Kidney (tissue), 14 donors: ENCODE measurements around the gene ACTN2. TPM values are rescaled to one million over a fixed set of nuclear protein-coding genes. Genes with fewer than 3 reads are reported as not detected.

Source experiments
- DNase-seq, 5 donors: peaks; one replicate each; pipeline ENCODE4 v3.0.0-alpha.2; 2013 to 2020
- FAIRE-seq: peaks from 2 replicates; lab custom pipeline; 2012; peaks lifted over from hg19 to GRCh38; lab: Jason Lieb, UNC
- H3K27ac ChIP-seq, 2 donors: one replicate each; pipeline ENCODE4 v1.7.0; 2013; ENCODE audit warnings: low read depth in 2 of 2, low read length in 2 of 2, inconsistent platforms in 1 of 2
- H3K27me3 ChIP-seq: one replicate; pipeline ENCODE4 v1.7.1; 2013; ENCODE audit warnings: low read length, inconsistent platforms; ENCODE audit not compliant: control insufficient read depth, insufficient read depth
- H3K36me3 ChIP-seq, 3 donors: one replicate each; pipeline versions ENCODE4 v1.7.0 to v1.7.1; 2013; ENCODE audit warnings: low read length in 3 of 3, control low read depth in 1 of 3, inconsistent platforms in 1 of 3; ENCODE audit not compliant: insufficient read depth in 3 of 3, control insufficient read depth in 2 of 3
- H3K4me1 ChIP-seq, 3 donors: one replicate each; pipeline versions ENCODE4 v1.7.0 to v1.7.1; 2013; ENCODE audit warnings: low read length in 3 of 3, inconsistent platforms in 1 of 3, low read depth in 1 of 3; ENCODE audit not compliant: control insufficient read depth in 2 of 3, insufficient read depth in 2 of 3
- H3K4me3 ChIP-seq, 3 donors: one replicate each; pipeline versions ENCODE4 v1.7.0 to v1.8.1; 2013; ENCODE audit warnings: low read length in 3 of 3, control low read depth in 1 of 3, inconsistent platforms in 1 of 3
- H3K9ac ChIP-seq, 3 donors: one replicate each; pipeline versions ENCODE4 v1.7.0 to v1.7.1; 2013; ENCODE audit warnings: low read length in 3 of 3, control low read depth in 1 of 3, inconsistent platforms in 1 of 3
- H3K9me3 ChIP-seq, 3 donors: one replicate each; pipeline versions ENCODE4 v1.7.0 to v1.7.1; 2013; ENCODE audit warnings: low read length in 3 of 3, control low read depth in 1 of 3, inconsistent platforms in 1 of 3; ENCODE audit not compliant: control insufficient read depth in 2 of 3, insufficient read depth in 1 of 3
- CTCF ChIP-seq: IDR thresholded peaks from 3 replicates; pipeline ENCODE4 v1.5.1; 2012; ENCODE audit warnings: mild to moderate bottlenecking, moderate library complexity, borderline replicate concordance; ENCODE audit not compliant: insufficient read depth; ENCODE audit errors: extremely low read depth
- intact Hi-C: fragments of 100-400 bp; cut with DNase I; formaldehyde crosslinking; loops from one replicate; pipeline ENCODE4 v1.11.1; 2022
- polyA plus RNA-seq: library from polyadenylated mRNA; stranded (reverse); fragments of 350-450 nt; fragmentation: Illumina TruSeq; extraction: RNeasy Lipid Tissue Mini Kit (QIAGEN cat#74804); gene quantifications from one replicate; pipeline ENCODE4 v1.2.3, GENCODE V29; 2014; ENCODE audit warnings: low read depth, low replicate concordance; ENCODE audit not compliant: insufficient read depth
- total RNA-seq: library from RNA; stranded (reverse); fragmentation: NEBNext Ultra II Directional; extraction: Animal tissue kit (Norgen Biotek cat#: 25700); gene quantifications from one replicate; pipeline ENCODE4 v1.2.1, GENCODE V29; 2021
- donor health status: control.
- donor health status: control.
- donor health status: control.
- donor health status: control.
- donor health status: control.
- donor health status: DM: yes; HTN: yes; CAD: no.
- donor health status: Normal renal cell carcinoma (clear cell type).

The ACTN2 gene
- total and polyA plus RNA-seq, 2 donors from 2014 or later, result 0.60 to 1.6 TPM

- no peaks in the 10 kb centered on the region for H3K27me3 ChIP-seq
- no peak overlapping the region for H3K4me3 ChIP-seq
- no peak overlapping the region for H3K9ac ChIP-seq
- FAIRE-seq, result no peak
- no peaks in the 10 kb centered on the region for H3K4me1 ChIP-seq
- intact Hi-C loops, result no loop called here
- no peak overlapping the region for H3K27ac ChIP-seq
- DNase-seq, result no peak
- no peaks in the 10 kb centered on the region for H3K36me3 ChIP-seq
- TF ChIP-seq CTCF, result no peak
- H3K9me3 ChIP-seq, result no peaks in the 10 kb centered on the region
These were observed 65.1 kb downstream of the ACTN2 start for GRCh38 chr1:236751385-236751784.

- Histone ChIP-seq H3K4me1 (no peaks in the 10 kb centered on the region), H3K9me3 (no peaks in the 10 kb centered on the region), H3K9ac (no peak overlapping the region), H3K36me3 (no peaks in the 10 kb centered on the region), H3K4me3 (no peak overlapping the region), H3K27me3 (no peaks in the 10 kb centered on the region), H3K27ac (no peak overlapping the region)
- DNase-seq (no peak), FAIRE-seq (no peak)
- TF ChIP-seq CTCF, result no peak
- intact Hi-C loops, result no loop called here
These were observed 65.6 kb downstream of the ACTN2 start for GRCh38 chr1:236751935-236752334.

GRCh38 chr1:236753516-236753915, 67.2 kb downstream of the ACTN2 start:
- H3K4me1 ChIP-seq, result no peaks in the 10 kb centered on the region
- H3K4me3 ChIP-seq, result no peak overlapping the region
- no peak overlapping the region for H3K27ac ChIP-seq
- no peaks in the 10 kb centered on the region for H3K9me3 ChIP-seq
- FAIRE-seq (no peak), DNase-seq (peak in 4 of 5 donors; percentile 38 to 74 (median 54))
- no peaks in the 10 kb centered on the region for H3K27me3 ChIP-seq
- no peaks in the 10 kb centered on the region for H3K36me3 ChIP-seq
- TF ChIP-seq CTCF, result peak; percentile 44
- intact Hi-C loops, result no loop called here
- H3K9ac ChIP-seq, result no peak overlapping the region

DNA sequence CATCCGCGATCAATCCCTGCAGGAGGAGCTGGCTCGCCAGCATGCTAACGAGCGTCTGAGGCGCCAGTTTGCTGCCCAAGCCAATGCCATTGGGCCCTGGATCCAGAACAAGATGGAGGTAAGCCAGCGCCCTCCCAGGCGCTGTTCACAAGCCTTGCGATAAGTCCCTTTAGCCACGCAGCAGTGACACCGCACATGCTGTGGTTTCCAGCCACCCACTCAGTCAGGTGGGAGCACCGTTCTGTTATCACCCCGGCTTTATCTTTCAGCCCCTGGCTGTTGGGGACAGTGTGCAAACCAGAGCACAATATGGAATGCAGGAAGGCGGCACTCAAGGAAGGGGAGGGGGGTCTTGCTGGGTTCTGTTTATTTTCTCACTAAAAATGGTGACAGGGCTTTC, 67.7 kb downstream of the ACTN2 start:
- FAIRE-seq, result no peak
- Histone ChIP-seq H3K9ac (no peak overlapping the region), H3K36me3 (no peaks in the 10 kb centered on the region), H3K9me3 (no peaks in the 10 kb centered on the region), H3K27ac (no peak overlapping the region), H3K27me3 (no peaks in the 10 kb centered on the region), H3K4me1 (no peaks in the 10 kb centered on the region), H3K4me3 (no peak overlapping the region)
- intact Hi-C loops, result no loop called here
- no peak for DNase-seq
- TF ChIP-seq CTCF, result no peak
